ENCODE data around the gene MALT1.
"Not testable (repeated sequence)": the region's sequence is repeated elsewhere in the genome, so short reads cannot be mapped to it uniquely, and the experiment has no call there.

MALT1 gene

GRCh38 chr18:58772161-58772560, 100.9 kb downstream of the MALT1 start:
- no peak for DNase-seq (ENCODE audit: low read depth in 2 of 2)

- DNase-seq (ENCODE audit: low read depth in 2 of 2) = no peak
Observed at GRCh38 chr18:58776084-58776483, 104.8 kb downstream of the MALT1 start.

DNA sequence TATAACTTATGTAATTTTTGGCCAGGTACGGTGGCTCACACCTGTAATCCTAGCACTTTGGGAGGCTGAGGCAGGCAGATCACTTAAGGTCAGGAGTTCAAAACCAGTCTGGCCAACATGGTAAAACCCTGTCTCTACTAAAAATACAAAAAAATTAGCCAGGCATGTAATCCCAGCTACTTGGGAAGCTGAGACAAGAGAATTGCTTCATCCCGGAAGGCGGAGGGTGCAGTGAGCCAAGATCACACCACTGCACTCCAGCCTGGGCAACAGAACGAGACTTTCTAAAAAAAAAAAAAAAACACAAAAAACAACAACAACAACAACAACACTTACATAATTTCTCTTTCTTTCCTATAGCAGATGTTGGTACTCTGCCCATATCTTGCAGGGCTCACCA, 105.3 kb downstream of the MALT1 start:
- not testable (repeated sequence) for DNase-seq (ENCODE audit: low read depth in 2 of 2)

DNA sequence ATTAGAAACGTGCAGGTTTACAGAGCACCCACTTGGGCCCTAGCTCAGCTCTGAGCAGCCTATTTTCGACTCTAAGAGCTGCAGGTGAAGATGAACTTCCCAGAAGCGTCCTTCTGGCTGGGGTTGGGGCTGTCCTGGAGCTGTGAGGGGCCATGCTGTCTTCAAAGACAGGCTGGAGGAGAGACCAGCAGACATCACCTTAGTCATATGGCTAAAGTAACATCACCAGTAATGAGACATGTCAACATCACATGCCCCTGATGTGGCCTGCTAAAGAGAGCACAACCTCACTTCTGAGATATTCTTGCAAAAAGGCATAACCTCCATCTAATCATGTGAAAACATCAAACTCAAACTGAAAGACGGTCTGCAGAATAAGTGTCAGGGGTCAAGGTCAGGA, 106.2 kb downstream of the MALT1 start:
- DNase-seq (ENCODE audit: low read depth in 2 of 2) = no peak

DNA sequence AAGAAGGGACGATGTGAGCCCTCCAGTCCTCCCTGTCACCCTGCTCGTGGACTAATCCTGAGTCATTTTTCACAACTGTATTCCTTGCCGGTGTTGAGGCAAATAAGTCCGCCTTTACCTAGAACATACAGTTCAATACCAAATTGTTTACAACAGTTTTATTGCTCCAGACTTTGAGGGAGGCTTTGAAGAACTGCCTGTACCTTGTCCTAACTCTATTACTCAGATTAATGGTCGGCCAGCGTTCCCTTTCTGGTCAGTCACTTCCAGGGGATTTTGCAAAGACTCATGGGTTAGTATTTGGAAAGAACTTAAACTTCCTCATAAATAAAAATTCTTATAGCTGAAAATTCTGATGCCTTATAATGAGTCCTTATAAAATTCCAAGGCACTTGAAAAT, 108.3 kb downstream of the MALT1 start:
- no peak for DNase-seq (ENCODE audit: low read depth in 2 of 2)

- DNase-seq (ENCODE audit: low read depth in 2 of 2) = no peak
Observed at GRCh38 chr18:58780045-58780444, 108.8 kb downstream of the MALT1 start.

- peak in 1 of 2 experiments; percentile 49 for DNase-seq (ENCODE audit: low read depth in 2 of 2)
Observed at GRCh38 chr18:58781627-58782194, 110.4 kb downstream of the MALT1 start.

- no peak for DNase-seq (ENCODE audit: low read depth in 2 of 2)
Observed at GRCh38 chr18:58784601-58785137, 113.4 kb downstream of the MALT1 start.

DNA sequence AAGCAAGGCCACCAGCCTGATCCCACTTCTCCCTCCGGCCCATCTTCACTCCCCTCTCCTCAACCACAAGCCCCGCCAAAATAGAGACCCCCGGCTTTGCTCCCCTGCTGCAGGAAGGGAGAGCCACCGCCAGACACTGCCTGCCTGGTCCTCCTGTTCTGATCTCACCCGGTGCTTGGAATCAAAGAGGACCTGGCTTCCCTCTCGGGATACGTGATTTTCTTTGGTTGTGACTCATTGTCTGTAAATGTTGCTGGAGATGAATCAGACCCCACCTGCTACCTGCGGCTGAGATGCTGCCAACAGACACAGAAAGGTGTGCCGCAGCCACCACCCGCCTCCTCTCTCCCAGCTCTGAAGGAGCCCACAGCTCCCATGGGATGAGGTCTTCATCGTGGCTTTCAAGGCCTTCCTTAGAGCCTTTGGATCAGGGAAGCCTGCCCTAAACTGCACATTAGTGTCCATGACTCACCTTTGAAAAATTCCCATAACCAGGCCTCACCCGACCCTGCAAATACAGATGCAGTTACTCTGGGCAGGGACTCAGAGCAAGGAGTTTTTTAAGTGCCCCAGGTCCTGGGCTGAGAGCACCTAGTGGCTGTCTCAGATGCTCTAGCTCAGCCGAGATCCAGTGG, 114.0 kb downstream of the MALT1 start:
- peak; percentile 77 for DNase-seq (ENCODE audit: low read depth in 2 of 2)

GRCh38 chr18:58785870-58786269, 114.6 kb downstream of the MALT1 start:
- no peak for DNase-seq (ENCODE audit: low read depth in 2 of 2)

DNA sequence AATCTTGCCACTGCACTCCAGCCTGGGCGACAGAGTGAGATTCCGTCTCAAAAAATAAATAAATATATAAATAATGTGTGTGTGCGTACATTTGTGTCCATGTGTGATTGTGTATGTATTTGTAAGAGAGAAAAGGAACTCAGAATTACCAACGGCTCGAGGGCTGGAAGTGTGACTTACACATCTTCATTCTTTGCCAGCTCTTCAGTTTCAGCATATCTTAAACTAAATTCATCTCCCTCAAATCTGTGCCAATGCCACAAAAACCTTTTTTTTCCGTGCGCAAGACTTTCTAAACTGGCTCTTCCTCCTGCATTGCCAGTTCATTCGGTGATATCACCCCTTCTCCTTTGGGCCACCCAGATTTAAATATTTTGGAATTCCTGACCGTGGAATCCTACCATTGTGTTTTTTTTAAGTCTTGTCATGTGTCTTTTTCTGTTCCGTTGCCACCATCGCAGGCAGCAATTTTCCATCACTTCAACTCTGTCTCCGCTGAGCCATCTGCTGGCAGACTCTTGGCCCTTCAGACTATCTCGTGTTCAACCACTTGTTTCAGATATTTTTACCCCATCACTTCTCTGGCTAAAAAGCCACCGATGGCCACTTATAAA, 116.4 kb downstream of the MALT1 start:
- no peak for DNase-seq (ENCODE audit: low read depth in 2 of 2)

DNA sequence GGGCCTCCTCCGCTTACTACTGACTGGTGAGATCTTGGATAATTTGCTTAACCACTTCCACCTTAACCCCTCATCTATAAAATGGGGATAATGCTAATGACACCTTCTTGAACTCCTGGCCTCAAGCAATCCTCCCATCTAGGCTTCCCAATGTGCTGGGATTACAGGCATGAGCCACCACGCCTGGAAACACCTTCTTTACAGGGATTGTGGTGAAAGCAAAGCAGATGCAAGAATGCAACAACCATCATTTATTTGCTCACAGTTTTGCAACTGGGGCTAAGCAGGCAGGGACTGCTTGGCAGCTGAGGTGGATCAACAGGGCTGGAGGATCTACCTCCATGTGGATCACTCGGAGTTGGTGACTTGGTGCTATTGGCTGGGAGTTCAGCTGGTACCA, 117.2 kb downstream of the MALT1 start:
- no peak for DNase-seq (ENCODE audit: low read depth in 2 of 2)

GRCh38 chr18:58788971-58789875, 118.0 kb downstream of the MALT1 start:
- no peak for DNase-seq (ENCODE audit: low read depth in 2 of 2)

- no peak for DNase-seq (ENCODE audit: low read depth in 2 of 2)
Observed at GRCh38 chr18:58789876-58790240, 118.6 kb downstream of the MALT1 start.

DNA sequence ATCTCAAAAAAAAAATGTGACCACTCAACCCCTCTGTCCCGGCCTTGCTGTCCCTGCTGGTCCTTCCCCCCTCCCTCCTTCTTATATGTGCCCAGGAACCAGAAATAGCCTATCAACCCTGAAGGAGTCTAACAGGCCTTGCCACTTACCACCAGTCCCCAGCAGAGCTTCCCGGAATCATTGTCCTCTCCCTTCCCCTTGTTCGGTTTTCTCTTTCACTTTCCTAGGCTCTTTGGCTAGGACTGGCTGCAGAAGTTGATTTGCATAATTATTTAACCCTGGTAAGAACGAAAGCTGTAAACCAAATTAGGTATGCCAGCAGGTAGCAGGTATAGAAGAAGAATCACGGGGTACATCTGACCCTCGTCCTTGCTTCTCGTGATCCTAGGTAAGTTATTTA, 120.8 kb downstream of the MALT1 start:
- DNase-seq (ENCODE audit: low read depth in 2 of 2) = no peak

DNA sequence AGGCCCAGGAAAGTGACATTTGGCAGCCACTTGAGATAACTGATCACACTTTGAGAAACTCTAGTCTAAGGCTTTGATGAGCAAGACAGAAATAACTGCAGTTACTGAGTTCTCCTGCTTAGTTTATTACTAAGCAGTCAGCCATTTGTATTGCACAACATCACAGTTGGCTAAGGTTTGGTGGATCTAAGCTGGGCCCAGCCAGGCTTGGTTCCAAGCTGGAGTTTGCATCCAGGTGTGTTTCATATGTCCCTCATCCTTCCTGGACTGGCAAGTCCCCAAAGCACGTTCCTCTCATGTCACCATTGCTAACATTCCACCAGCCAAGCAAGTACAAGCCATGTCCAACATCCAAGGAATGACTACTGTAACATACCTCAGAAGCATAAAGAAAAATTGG, 122.1 kb downstream of the MALT1 start:
- DNase-seq (ENCODE audit: low read depth in 2 of 2) = peak; percentile 77 to 79

- DNase-seq (ENCODE audit: low read depth in 2 of 2) = no peak
Observed at GRCh38 chr18:58796220-58796619, 125.0 kb downstream of the MALT1 start.

DNA sequence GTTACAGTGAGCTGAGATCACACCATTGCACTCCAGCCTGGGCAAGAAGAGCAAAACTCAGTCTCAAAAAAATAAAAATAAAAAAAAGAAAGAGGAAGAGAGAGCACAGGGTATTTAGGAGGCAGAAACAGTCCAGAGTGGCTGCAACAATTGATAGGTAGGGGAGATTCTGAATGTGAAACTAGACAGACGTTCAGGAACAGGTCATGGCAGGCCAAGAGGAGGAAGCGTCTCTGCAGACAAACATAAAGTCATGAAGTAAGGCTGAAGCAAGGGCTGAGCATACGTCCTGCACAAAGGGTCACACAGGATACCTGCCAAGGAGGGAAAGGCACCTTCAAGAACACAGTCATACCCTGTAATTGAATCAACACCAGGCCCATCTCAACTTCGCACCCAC, 129.3 kb downstream of the MALT1 start:
- DNase-seq (ENCODE audit: low read depth in 2 of 2) = no peak

GRCh38 chr18:58802959-58803358, 131.7 kb downstream of the MALT1 start:
- DNase-seq (ENCODE audit: low read depth in 2 of 2) = no peak

- no peak for DNase-seq (ENCODE audit: low read depth in 2 of 2)
Observed at GRCh38 chr18:58803978-58804377, 132.7 kb downstream of the MALT1 start.
